ENCODE measurements around the gene SHE.
"Not testable (repeated sequence)": the region's sequence is repeated elsewhere in the genome, so short reads cannot be mapped to it uniquely, and the experiment has no call there.

DNA sequence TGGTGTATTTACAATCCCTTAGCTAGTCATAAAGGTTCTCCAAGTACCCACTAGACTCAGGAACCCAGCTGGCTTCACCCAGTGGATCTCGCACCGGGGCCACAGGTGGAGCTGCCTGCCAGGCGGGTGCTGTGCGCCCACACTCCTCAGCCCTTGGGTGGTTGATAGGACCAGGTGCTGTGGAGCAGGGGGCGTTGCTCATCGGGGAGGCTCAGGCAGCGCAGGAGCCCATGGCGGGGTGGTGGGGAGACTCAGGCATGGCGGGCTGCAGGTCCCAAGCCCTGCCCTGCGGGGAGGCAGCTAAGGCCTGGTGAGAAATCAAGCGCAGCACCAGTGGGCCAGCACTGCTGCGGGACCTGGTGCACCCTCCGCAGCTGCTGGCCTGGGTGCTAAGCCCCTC lies 29.7 kb upstream of the SHE start:
- TF ChIP-seq, protein P1, sequence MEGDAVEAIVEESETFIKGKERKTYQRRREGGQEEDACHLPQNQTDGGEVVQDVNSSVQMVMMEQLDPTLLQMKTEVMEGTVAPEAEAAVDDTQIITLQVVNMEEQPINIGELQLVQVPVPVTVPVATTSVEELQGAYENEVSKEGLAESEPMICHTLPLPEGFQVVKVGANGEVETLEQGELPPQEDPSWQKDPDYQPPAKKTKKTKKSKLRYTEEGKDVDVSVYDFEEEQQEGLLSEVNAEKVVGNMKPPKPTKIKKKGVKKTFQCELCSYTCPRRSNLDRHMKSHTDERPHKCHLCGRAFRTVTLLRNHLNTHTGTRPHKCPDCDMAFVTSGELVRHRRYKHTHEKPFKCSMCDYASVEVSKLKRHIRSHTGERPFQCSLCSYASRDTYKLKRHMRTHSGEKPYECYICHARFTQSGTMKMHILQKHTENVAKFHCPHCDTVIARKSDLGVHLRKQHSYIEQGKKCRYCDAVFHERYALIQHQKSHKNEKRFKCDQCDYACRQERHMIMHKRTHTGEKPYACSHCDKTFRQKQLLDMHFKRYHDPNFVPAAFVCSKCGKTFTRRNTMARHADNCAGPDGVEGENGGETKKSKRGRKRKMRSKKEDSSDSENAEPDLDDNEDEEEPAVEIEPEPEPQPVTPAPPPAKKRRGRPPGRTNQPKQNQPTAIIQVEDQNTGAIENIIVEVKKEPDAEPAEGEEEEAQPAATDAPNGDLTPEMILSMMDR (conservative IDR thresholded peaks at IDR 0.05 in 1 of 2, IDR thresholded peaks at IDR 0.05 in 1 of 2; ENCODE audit: extremely low read depth in 1 of 2, insufficient read depth in 1 of 2, low read depth in 1 of 2, low read length in 2 of 2), result not testable (repeated sequence)
- TF ChIP-seq EZH2 (IDR thresholded peaks at IDR 0.05; ENCODE audit: borderline replicate concordance, low read length), result not testable (repeated sequence)

Data from mammary epithelial cell (primary cell).